ENCODE results near the gene KMT2E. TPM values are rescaled to one million over a fixed set of nuclear protein-coding genes. Genes with fewer than 3 reads are reported as not detected.

Gene KMT2E
- total and polyA plus RNA-seq, 2 donors (not counting 1 experiment from before 2014, with no cell fraction given), result 32.4 to 328 TPM

DNA sequence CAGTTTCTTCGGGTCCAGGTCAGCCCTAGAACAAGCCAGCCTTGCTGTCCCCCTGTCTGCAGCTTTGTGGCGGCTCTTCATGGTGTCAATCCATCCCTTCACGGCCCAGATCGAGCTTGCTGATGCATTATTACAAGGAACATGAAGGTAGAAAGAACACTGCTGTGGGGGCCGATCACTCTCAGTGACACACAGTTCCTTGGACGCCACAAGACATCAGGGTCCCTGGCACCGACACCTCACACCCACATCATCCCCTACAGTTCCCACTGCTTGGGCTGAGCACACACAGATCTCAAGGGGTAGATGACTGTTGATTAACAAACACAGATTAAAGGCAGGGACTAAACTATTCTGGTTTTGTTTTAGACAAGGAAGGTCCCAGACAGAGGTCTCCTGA is 119.4 kb downstream of the KMT2E start:
- intact Hi-C loops (cut with micrococcal nuclease), result no loop called here
- DNase-seq (no peak), ATAC-seq (ENCODE audit: low read depth) (no peak)
- H3K4me1 Mint-ChIP-seq, result no peaks in the 10 kb centered on the region
- H3K27ac Mint-ChIP-seq, result peak overlapping the region; percentile 50
- Histone ChIP-seq H3K4me2 (replicated peaks; ENCODE audit: low read depth, low read length, poor library complexity, severe bottlenecking) (no peak overlapping the region), H2AFZ (ENCODE audit: insufficient read depth, low read depth, low read length, poor library complexity, severe bottlenecking) (no peak overlapping the region), H3K27ac (ENCODE audit: low read length in 2 of 2) (no peak overlapping the region), H3K9me3 (ENCODE audit: control extremely low read depth in 1 of 3, control insufficient read depth in 2 of 3, insufficient read depth in 1 of 3, low read length in 2 of 3) (no peaks in the 10 kb centered on the region), H3K79me2 (ENCODE audit: control insufficient read depth, insufficient read depth, low read length) (peaks cover 28% of the 10 kb centered on the region), H3K4me1 (ENCODE audit: control insufficient read depth in 2 of 2, insufficient read depth in 2 of 2, low read length in 2 of 2) (no peaks in the 10 kb centered on the region), H3K9ac (ENCODE audit: low read length) (no peak overlapping the region), H4K20me1 (ENCODE audit: control insufficient read depth, insufficient read depth, low read length, poor library complexity, severe bottlenecking) (peaks cover 32% of the 10 kb centered on the region), H3K4me3 (ENCODE audit: control extremely low read depth in 1 of 5, extremely low read depth in 1 of 5, insufficient read depth in 1 of 5, low read depth in 2 of 5, low read length in 4 of 5) (no peak overlapping the region), H3K36me3 (replicated peaks in 1 of 2; ENCODE audit: control extremely low read depth in 1 of 2, control insufficient read depth in 1 of 2, extremely low read depth in 1 of 2, insufficient read depth in 2 of 2, low read length in 1 of 2) (peaks cover 3 to 68% of the 10 kb centered on the region in 2 experiments), H3K27me3 (replicated peaks in 1 of 4; ENCODE audit: control extremely low read depth in 1 of 4, control insufficient read depth in 3 of 4, insufficient read depth in 4 of 4, low read length in 3 of 4) (no peaks in the 10 kb centered on the region)
- TF ChIP-seq EZH2 (IDR thresholded peaks at IDR 0.05; ENCODE audit: borderline replicate concordance, insufficient read depth, low read depth, low read length, poor library complexity, severe bottlenecking), result no peak
- TF ChIP-seq, protein P1, sequence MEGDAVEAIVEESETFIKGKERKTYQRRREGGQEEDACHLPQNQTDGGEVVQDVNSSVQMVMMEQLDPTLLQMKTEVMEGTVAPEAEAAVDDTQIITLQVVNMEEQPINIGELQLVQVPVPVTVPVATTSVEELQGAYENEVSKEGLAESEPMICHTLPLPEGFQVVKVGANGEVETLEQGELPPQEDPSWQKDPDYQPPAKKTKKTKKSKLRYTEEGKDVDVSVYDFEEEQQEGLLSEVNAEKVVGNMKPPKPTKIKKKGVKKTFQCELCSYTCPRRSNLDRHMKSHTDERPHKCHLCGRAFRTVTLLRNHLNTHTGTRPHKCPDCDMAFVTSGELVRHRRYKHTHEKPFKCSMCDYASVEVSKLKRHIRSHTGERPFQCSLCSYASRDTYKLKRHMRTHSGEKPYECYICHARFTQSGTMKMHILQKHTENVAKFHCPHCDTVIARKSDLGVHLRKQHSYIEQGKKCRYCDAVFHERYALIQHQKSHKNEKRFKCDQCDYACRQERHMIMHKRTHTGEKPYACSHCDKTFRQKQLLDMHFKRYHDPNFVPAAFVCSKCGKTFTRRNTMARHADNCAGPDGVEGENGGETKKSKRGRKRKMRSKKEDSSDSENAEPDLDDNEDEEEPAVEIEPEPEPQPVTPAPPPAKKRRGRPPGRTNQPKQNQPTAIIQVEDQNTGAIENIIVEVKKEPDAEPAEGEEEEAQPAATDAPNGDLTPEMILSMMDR (IDR thresholded peaks at IDR 0.05), result no peak
- H3K4me3 Mint-ChIP-seq, result no peak overlapping the region
- 96% methylated on average over 4 of the region's 7 CpGs for WGBS (ENCODE audit: insufficient coverage)
- ChIA-PET POLR2A (no interaction called here), CTCF (no interaction called here)
- H3K27me3 Mint-ChIP-seq, result no peaks in the 10 kb centered on the region
- H3K9me3 Mint-ChIP-seq (ENCODE audit: insufficient read depth), result no peaks in the 10 kb centered on the region

DNA sequence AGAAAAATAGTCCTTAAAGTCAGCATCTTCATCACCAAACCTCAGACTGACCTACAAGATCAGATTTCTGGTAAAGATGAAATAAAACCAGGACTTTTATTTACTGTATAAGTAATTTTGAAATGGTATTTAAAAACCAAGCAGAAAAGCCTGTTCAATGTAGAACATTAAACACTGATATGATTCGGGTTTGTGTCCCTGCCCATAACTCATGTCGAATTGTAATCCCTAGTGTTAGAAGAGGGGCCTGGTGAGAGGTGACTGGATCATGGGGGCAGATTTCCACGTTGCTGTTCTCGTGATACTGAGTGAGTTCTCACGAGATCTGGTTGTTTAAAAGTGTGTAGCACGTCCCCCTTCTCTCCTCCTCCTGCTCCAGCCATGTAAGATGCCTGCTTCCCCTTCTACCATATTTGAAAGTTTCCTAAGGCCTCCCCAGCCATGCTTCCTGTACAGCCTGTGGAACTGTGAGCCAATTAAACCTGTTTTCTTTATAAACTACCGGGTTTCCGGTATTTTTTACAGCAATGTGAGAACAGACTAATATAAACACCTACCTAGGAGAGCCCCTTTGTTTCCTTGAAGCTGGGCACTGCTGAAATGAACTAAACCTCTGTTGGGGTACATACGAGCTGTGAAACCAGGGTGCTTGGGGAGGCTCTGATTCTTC is 120.1 kb downstream of the KMT2E start:
- H3K27me3 Mint-ChIP-seq, result no peaks in the 10 kb centered on the region
- intact Hi-C loops (cut with micrococcal nuclease), result no loop called here
- H3K79me2 ChIP-seq (ENCODE audit: control insufficient read depth, insufficient read depth, low read length), result peaks cover 31% of the 10 kb centered on the region
- ATAC-seq (ENCODE audit: low read depth) (no peak), DNase-seq (no peak)
- peak overlapping the region; percentile 50 for H3K27ac Mint-ChIP-seq
- no peak overlapping the region for H3K4me3 ChIP-seq (ENCODE audit: control extremely low read depth in 1 of 5, extremely low read depth in 1 of 5, insufficient read depth in 1 of 5, low read depth in 2 of 5, low read length in 4 of 5)
- no peak overlapping the region for H2AFZ ChIP-seq (ENCODE audit: insufficient read depth, low read depth, low read length, poor library complexity, severe bottlenecking)
- H3K9me3 ChIP-seq (ENCODE audit: control extremely low read depth in 1 of 3, control insufficient read depth in 2 of 3, insufficient read depth in 1 of 3, low read length in 2 of 3), result no peaks in the 10 kb centered on the region
- no peaks in the 10 kb centered on the region for H3K9me3 Mint-ChIP-seq (ENCODE audit: insufficient read depth)
- H3K27me3 ChIP-seq (replicated peaks in 1 of 4; ENCODE audit: control extremely low read depth in 1 of 4, control insufficient read depth in 3 of 4, insufficient read depth in 4 of 4, low read length in 3 of 4), result no peaks in the 10 kb centered on the region
- H3K4me3 Mint-ChIP-seq, result no peak overlapping the region
- no peak overlapping the region for H3K4me2 ChIP-seq (replicated peaks; ENCODE audit: low read depth, low read length, poor library complexity, severe bottlenecking)
- H4K20me1 ChIP-seq (ENCODE audit: control insufficient read depth, insufficient read depth, low read length, poor library complexity, severe bottlenecking), result peaks cover 32% of the 10 kb centered on the region
- no peak overlapping the region for H3K27ac ChIP-seq (ENCODE audit: low read length in 2 of 2)
- POLR2A ChIA-PET, result no interaction called here
- H3K36me3 ChIP-seq (replicated peaks in 1 of 2; ENCODE audit: control extremely low read depth in 1 of 2, control insufficient read depth in 1 of 2, extremely low read depth in 1 of 2, insufficient read depth in 2 of 2, low read length in 1 of 2), result peaks cover 3 to 76% of the 10 kb centered on the region in 2 experiments
- CTCF ChIA-PET, result interaction anchor here (0.5 kb wide), 1 partner anchor 215 kb away, joined by 3 read pairs; no protein-coding TSS in a partner anchor
- H3K4me1 Mint-ChIP-seq, result no peaks in the 10 kb centered on the region
- H3K9ac ChIP-seq (ENCODE audit: low read length), result no peak overlapping the region
- no peaks in the 10 kb centered on the region for H3K4me1 ChIP-seq (ENCODE audit: control insufficient read depth in 2 of 2, insufficient read depth in 2 of 2, low read length in 2 of 2)
- WGBS (ENCODE audit: insufficient coverage), result 100% methylated on average over 3 of the region's 9 CpGs
- TF ChIP-seq, protein P1 (IDR thresholded peaks at IDR 0.05), result no peak
- no peak for TF ChIP-seq EZH2 (IDR thresholded peaks at IDR 0.05; ENCODE audit: borderline replicate concordance, insufficient read depth, low read depth, low read length, poor library complexity, severe bottlenecking)
